Bronchial epithelial cell (primary cell): ENCODE results near the gene SLC2A8. TPM values are rescaled to one million over a fixed set of nuclear protein-coding genes. Genes with fewer than 3 reads are reported as not detected.

ENCODE experiments used
- DNase-seq: peaks from one replicate; pipeline ENCODE4 v3.0.0-alpha.2; 2010; ENCODE audit warnings: low read depth
- FAIRE-seq: peaks from 2 replicates; lab custom pipeline; 2011; peaks lifted over from hg19 to GRCh38; lab: Jason Lieb, UNC
- H3K27me3 ChIP-seq: 2 replicates; pipeline ENCODE4 v1.5.1; 2011; ENCODE audit warnings: low read length; ENCODE audit not compliant: control insufficient read depth, insufficient read depth
- H3K36me3 ChIP-seq: 2 replicates; pipeline ENCODE4 v1.5.1; 2011; ENCODE audit warnings: low read length; ENCODE audit not compliant: control insufficient read depth, insufficient read depth
- H3K4me3 ChIP-seq: 2 replicates; pipeline ENCODE4 v1.5.1; 2011; ENCODE audit warnings: mild to moderate bottlenecking, low read depth, low read length, control low read depth
- total RNA-seq: library from RNA; depleted of rRNA; stranded (reverse); fragments of >200 nt; gene quantifications from 2 replicates; pipeline ENCODE4 v1.2.1, GENCODE V29; 2014
- TF ChIP-seq, protein P1 (sequence below): IDR thresholded peaks from 2 replicates; pipeline ENCODE4 v1.5.1; 2011; ENCODE audit warnings: mild to moderate bottlenecking, moderate library complexity, low read length, control low read depth, inconsistent platforms; ENCODE audit not compliant: insufficient read depth, severe bottlenecking

The SLC2A8 gene
- total RNA-seq, 1 donor from 2014 or later = 4.5 TPM

DNA sequence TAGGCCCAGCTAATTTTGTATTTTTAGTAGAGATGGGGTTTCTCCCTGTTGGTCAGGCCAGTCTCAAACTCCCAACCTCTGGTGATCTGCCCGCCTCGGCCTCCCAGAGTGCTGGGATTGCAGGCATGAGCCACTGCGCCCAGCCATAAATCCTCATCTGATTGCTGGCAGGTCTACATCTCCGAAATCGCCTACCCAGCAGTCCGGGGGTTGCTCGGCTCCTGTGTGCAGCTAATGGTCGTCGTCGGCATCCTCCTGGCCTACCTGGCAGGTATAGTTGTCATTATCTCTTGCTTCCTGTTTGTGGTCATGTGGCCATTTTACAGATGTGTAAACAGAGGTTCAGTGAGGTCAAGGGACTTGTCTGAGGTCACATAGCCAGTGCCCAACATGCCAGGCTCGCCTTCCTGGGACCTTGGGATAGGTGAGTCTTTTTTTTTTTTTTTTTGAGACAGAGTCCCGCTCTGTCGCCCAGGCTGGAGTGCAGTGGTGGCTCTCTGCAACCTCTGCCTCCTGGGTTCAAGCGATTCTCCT is 2.8 kb downstream of the SLC2A8 start:
- Histone ChIP-seq H3K27me3 (no peaks in the 10 kb centered on the region), H3K36me3 (peaks cover 12% of the 10 kb centered on the region), H3K4me3 (no peak overlapping the region)
- TF ChIP-seq, protein P1, sequence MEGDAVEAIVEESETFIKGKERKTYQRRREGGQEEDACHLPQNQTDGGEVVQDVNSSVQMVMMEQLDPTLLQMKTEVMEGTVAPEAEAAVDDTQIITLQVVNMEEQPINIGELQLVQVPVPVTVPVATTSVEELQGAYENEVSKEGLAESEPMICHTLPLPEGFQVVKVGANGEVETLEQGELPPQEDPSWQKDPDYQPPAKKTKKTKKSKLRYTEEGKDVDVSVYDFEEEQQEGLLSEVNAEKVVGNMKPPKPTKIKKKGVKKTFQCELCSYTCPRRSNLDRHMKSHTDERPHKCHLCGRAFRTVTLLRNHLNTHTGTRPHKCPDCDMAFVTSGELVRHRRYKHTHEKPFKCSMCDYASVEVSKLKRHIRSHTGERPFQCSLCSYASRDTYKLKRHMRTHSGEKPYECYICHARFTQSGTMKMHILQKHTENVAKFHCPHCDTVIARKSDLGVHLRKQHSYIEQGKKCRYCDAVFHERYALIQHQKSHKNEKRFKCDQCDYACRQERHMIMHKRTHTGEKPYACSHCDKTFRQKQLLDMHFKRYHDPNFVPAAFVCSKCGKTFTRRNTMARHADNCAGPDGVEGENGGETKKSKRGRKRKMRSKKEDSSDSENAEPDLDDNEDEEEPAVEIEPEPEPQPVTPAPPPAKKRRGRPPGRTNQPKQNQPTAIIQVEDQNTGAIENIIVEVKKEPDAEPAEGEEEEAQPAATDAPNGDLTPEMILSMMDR = no peak
- FAIRE-seq (no peak), DNase-seq (no peak)

DNA sequence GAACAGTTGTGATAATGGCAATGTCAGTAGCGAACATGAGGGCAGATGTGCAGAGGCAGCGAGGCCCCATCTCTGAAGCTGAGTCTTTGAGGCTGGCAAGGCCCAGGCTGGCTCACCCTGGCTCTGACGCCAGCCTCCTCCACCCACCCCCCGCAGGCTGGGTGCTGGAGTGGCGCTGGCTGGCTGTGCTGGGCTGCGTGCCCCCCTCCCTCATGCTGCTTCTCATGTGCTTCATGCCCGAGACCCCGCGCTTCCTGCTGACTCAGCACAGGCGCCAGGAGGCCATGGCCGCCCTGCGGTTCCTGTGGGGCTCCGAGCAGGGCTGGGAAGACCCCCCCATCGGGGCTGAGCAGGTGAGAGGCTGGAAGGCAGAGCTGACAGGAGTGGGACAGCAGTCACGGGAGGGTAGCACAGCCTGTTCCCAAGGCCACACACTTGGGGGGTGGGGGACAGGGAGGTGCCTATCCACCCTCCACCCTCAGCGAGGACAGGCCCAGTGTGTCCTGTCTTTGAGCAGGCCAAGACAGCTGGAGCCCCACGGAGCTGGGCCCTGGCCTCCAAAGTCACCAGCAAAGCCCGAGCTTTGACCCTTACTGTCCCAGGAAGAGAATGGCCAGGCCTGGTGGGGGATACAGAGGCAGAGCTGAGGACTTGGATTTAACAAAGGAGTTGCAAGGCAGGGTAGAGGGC is 5.6 kb downstream of the SLC2A8 start:
- Histone ChIP-seq H3K27me3 (no peaks in the 10 kb centered on the region), H3K36me3 (peaks cover 20% of the 10 kb centered on the region), H3K4me3 (no peak overlapping the region)
- DNase-seq (no peak), FAIRE-seq (no peak)
- TF ChIP-seq, protein P1 = no peak

DNA sequence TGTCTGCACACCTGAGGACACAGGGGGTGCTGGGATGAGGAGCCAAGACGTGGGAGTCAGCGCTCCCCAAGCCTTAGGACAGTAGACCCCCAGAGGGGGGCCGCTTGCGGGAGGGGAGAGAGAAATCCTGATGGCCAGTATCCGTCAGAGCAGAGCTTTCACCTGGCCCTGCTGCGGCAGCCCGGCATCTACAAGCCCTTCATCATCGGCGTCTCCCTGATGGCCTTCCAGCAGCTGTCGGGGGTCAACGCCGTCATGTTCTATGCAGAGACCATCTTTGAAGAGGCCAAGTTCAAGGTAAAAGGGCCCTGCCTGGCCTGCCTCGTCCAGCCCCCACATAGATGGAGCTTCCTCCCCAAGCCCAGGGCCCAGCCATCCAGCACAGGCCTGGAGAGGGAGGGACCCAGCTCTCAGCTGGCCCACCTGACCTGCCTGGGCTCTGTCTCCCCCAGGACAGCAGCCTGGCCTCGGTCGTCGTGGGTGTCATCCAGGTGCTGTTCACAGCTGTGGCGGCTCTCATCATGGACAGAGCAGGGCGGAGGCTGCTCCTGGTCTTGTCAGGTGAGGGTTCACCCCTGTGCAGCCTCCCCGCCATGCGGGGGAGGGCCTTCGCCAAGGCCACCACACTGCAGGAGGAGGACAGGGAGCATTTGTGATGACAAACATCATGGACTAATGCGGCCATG is 6.7 kb downstream of the SLC2A8 start:
- TF ChIP-seq, protein P1 = no peak
- no peak overlapping the region for H3K4me3 ChIP-seq
- DNase-seq = no peak
- no peak for FAIRE-seq
- no peaks in the 10 kb centered on the region for H3K27me3 ChIP-seq
- peaks cover 19% of the 10 kb centered on the region for H3K36me3 ChIP-seq

DNA sequence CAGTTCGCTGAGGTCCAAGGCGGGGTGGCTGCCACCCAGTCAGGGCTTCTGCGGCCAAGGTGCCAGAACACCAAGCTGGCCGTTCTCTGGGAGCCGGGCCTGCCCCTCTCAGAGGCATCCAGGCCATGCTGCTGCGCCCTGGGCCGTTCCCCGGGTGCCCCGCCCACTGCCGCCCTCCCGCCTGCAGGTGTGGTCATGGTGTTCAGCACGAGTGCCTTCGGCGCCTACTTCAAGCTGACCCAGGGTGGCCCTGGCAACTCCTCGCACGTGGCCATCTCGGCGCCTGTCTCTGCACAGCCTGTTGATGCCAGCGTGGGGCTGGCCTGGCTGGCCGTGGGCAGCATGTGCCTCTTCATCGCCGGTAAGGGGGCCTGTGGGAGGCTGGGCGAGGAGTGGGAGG is 7.7 kb downstream of the SLC2A8 start:
- FAIRE-seq (no peak), DNase-seq (no peak)
- peaks cover 19% of the 10 kb centered on the region for H3K36me3 ChIP-seq
- no peak overlapping the region for H3K4me3 ChIP-seq
- no peaks in the 10 kb centered on the region for H3K27me3 ChIP-seq
- TF ChIP-seq, protein P1 = no peak

DNA sequence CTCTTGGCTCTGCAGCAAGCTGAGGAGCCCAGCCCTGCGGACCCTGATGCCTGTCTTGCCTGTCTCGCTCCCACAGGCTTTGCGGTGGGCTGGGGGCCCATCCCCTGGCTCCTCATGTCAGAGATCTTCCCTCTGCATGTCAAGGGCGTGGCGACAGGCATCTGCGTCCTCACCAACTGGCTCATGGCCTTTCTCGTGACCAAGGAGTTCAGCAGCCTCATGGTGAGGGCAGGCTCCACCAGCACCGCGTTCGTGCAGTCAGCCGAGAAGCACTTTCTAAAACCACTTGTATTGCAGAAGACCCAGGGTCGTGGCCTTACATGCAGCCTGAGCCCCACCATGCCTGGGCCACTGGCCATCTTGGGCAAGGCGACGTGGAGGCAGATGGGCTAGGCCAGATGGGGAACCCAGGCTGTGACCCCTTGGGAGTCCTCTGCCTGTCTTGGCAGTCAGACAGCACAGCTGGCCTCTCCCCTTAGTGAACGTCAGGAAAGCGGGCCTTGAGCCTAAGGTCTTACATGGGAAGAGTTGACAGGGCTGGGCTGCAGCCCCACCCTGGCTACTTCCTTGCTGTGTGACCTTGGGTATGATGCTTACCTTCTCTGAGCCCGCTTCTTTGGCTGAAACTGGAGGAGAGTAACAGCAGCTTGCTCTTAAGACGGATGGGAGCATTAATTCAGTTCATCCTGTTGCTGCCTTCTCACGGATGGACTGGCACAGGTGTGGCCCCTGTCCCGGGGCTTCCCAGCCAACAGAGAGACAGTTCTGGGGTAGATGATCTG is 8.6 kb downstream of the SLC2A8 start:
- Histone ChIP-seq H3K36me3 (peaks cover 17% of the 10 kb centered on the region), H3K4me3 (no peak overlapping the region), H3K27me3 (no peaks in the 10 kb centered on the region)
- DNase-seq = no peak
- TF ChIP-seq, protein P1 = no peak
- FAIRE-seq = no peak
